K562 (cell line): ENCODE measurements around the gene HSP90AA1.

Experiments
- HNRNPLL ChIP-seq: fragments of 200-400 bp; formaldehyde crosslinking; IDR thresholded peaks from 2 replicates; pipeline ENCODE4 v1.6.1; 2017; ENCODE audit warnings: low read length, low read depth, mild to moderate bottlenecking; ENCODE audit not compliant: poor library complexity, severe bottlenecking
- NFIC ChIP-seq: fragments of 450-650 bp; IDR thresholded peaks from 2 replicates; pipeline ENCODE4 v1.6.1; 2017; ENCODE audit warnings: mild to moderate bottlenecking, inconsistent platforms
- TAL1 ChIP-seq: fragments of 450-650 bp; IDR thresholded peaks from 2 replicates; pipeline ENCODE4 v1.6.1; 2016; ENCODE audit warnings: mild to moderate bottlenecking

DNA sequence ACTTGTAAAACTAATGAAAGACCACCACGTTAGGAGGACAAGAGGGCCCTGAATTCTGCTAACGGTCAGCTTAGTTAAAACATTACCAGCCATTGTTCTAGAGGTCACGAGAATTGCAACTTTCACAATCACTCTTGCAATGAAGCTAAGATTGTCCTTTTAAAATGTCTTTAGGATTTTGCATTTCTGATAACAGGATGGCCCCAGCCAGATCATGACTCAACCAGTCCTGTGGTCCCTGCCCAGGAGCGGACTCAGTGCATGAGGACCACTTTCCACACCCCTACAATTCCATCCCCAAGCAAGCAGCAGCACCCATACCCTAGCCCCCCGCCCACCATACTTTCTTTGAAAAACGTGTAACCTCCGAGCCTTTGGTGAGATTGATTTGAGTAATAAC is 28.7 kb downstream of the HSP90AA1 start:
- TF ChIP-seq TAL1 (no peak), HNRNPLL (no peak), NFIC (no peak)
